HepG2 (cell line): Measurements from ENCODE around the gene SPOP. TPM values are rescaled to one million over a fixed set of nuclear protein-coding genes. Genes with fewer than 3 reads are reported as not detected.
A peak's percentile ranks its signal among the peaks of the same experiment; 100 is the strongest.

Experiments used
- ATF1 ChIP-seq: IDR thresholded peaks from 2 replicates; pipeline ENCODE4 v1.6.1; 2016; ENCODE audit warnings: mild to moderate bottlenecking, control low read depth
- BATF2 ChIP-seq: sonication (generic); formaldehyde crosslinking; IDR thresholded peaks from 2 replicates; pipeline ENCODE4 v1.8.0; 2022; ENCODE audit warnings: mild to moderate bottlenecking, missing genetic modification reagents, moderate library complexity
- BCL6 ChIP-seq: IDR thresholded peaks from 2 replicates; pipeline ENCODE4 v1.6.1; 2016; ENCODE audit warnings: missing genetic modification reagents, missing compliant biosample characterization
- FOXJ3 ChIP-seq: sonication (generic); formaldehyde crosslinking; IDR thresholded peaks from 2 replicates; pipeline ENCODE4 v1.4.0; 2020; ENCODE audit warnings: missing genetic modification reagents, mild to moderate bottlenecking, borderline replicate concordance
- HOXA5 ChIP-seq: sonication (generic); formaldehyde crosslinking; IDR thresholded peaks from 2 replicates; pipeline ENCODE4 v1.4.0; 2020; ENCODE audit warnings: missing genetic modification reagents
- POGK ChIP-seq: sonication (generic); formaldehyde crosslinking; conservative IDR thresholded peaks from 2 replicates; pipeline ENCODE4 v1.8.0; 2022; ENCODE audit warnings: mild to moderate bottlenecking, moderate library complexity, missing genetic modification reagents
- PRDM4 ChIP-seq: sonication (generic); formaldehyde crosslinking; IDR thresholded peaks from 2 replicates; pipeline ENCODE4 v1.9.0; 2021; ENCODE audit warnings: missing genetic modification reagents, borderline replicate concordance
- SMAD1 ChIP-seq: sonication (generic); formaldehyde crosslinking; IDR thresholded peaks from 2 replicates; pipeline ENCODE4 v1.4.0; 2020; ENCODE audit warnings: missing genetic modification reagents, low read depth, mild to moderate bottlenecking, borderline replicate concordance
- SRSF9 ChIP-seq: fragments of 200-400 bp; formaldehyde crosslinking; IDR thresholded peaks from 2 replicates; pipeline ENCODE4 v1.6.1; 2018; ENCODE audit warnings: borderline replicate concordance, mild to moderate bottlenecking, low read depth, low read length; ENCODE audit not compliant: insufficient read depth, poor library complexity, severe bottlenecking
- TCF7 ChIP-seq: sonication (generic); IDR thresholded peaks from 2 replicates; pipeline ENCODE4 v1.6.1; 2016; ENCODE audit warnings: antibody characterized with exemption, low read depth
- TGIF2 ChIP-seq: IDR thresholded peaks from 2 replicates; pipeline ENCODE4 v1.6.1; 2016; ENCODE audit warnings: control low read depth, missing compliant biosample characterization
- USF2 ChIP-seq, 2 experiments: sonication (generic) in 1 of 2; formaldehyde crosslinking in 1 of 2; IDR thresholded peaks; 2 replicates each; pipeline versions ENCODE4 v1.5.1 to v1.6.1; 2011 to 2020; ENCODE audit warnings: borderline replicate concordance in 1 of 2, low read depth in 1 of 2, low read length in 1 of 2, mild to moderate bottlenecking in 1 of 2, missing genetic modification reagents in 1 of 2, moderate library complexity in 1 of 2
- YEATS2 ChIP-seq: sonication (generic); formaldehyde crosslinking; IDR thresholded peaks from 2 replicates; pipeline ENCODE4 v1.4.0; 2020; ENCODE audit warnings: missing genetic modification reagents, borderline replicate concordance
- ZMAT3 ChIP-seq: sonication (generic); formaldehyde crosslinking; conservative IDR thresholded peaks from 2 replicates; pipeline ENCODE4 v1.7.0; 2021; ENCODE audit warnings: missing genetic modification reagents
- ZNF260 ChIP-seq: sonication (generic); formaldehyde crosslinking; IDR thresholded peaks from 2 replicates; pipeline ENCODE4 v1.4.0; 2020; ENCODE audit warnings: missing genetic modification reagents, low read depth, mild to moderate bottlenecking, borderline replicate concordance
- ZNF713 ChIP-seq: sonication (generic); formaldehyde crosslinking; IDR thresholded peaks from 2 replicates; pipeline ENCODE4 v1.4.0; 2020; ENCODE audit warnings: mild to moderate bottlenecking, missing genetic modification reagents
- polyA plus RNA-seq, 8 experiments: library from polyadenylated mRNA; depleted of rRNA in 3 of 8; stranded (reverse) in 7 of 8; unstranded in 1 of 8; fragments of >200 nt; fragmentation: Illumina TruSeq in 4 of 8; extraction: Trizol in 4 of 8; gene quantifications; 2 replicates each; pipeline versions ENCODE4 v1.2.1 to v1.2.3, GENCODE V29; 2011 to 2016; ENCODE audit warnings: low read depth in 4 of 8, missing spikeins in 1 of 8, mixed read lengths in 1 of 8; ENCODE audit not compliant: insufficient read depth in 1 of 8
- total RNA-seq, 5 experiments: library from RNA; depleted of rRNA; stranded (reverse); fragments of >200 nt; fragmentation: Illumina TruSeq; extraction: Trizol; gene quantifications; 2 replicates each; pipeline ENCODE4 v1.2.3, GENCODE V29; 2016; ENCODE audit warnings: low read depth in 1 of 5

Gene SPOP
- total and polyA plus RNA-seq, 2 of the 13 experiments (the other 11 are each of a cell fraction or from before 2014, with no cell fraction given): 52.8 to 60.8 TPM

- TF ChIP-seq PRDM4 (peak; percentile 96; the same call in 1 of the 2 replicates), TGIF2 (CRISPR knock-in tag) (no peak; the same call in 1 of the 2 replicates), HOXA5 (CRISPR knock-in tag) (peak; percentile 92), ATF1 (CRISPR knock-in tag) (peak; percentile 70; the same call in 1 of the 2 replicates), BATF2 (CRISPR knock-in tag) (peak; percentile 96), TCF7 (no peak), ZNF260 (CRISPR knock-in tag) (peak; percentile 89; the same call in 1 of the 2 replicates), USF2 (IDR thresholded peaks at IDR 0.05; ENCODE audit: low read depth, low read length) (no peak), USF2 (CRISPR knock-in tag; IDR thresholded peaks at IDR 0.05; ENCODE audit: borderline replicate concordance) (no peak; the same call in 1 of the 2 replicates), BCL6 (0 out of 2 replicates have a peak, but pooled peaks have one; percentile 58), FOXJ3 (CRISPR knock-in tag) (peak; percentile 74; the same call in 1 of the 2 replicates), POGK (CRISPR knock-in tag) (peak; percentile 95), SMAD1 (CRISPR knock-in tag) (peak; percentile 92; the same call in 1 of the 2 replicates), ZMAT3 (CRISPR knock-in tag) (peak; percentile 99), SRSF9 (no peak), ZNF713 (no peak), YEATS2 (peak; percentile 99)
Observed at GRCh38 chr17:49677933-49678847, at the start of gene SPOP (continued).
